ENCODE measurements around the gene RBMS3. TPM values are rescaled to one million over a fixed set of nuclear protein-coding genes. Genes with fewer than 3 reads are reported as not detected.

Gene RBMS3
- total RNA-seq, 1 experiment from 2014 or later: 7.4 TPM

DNA sequence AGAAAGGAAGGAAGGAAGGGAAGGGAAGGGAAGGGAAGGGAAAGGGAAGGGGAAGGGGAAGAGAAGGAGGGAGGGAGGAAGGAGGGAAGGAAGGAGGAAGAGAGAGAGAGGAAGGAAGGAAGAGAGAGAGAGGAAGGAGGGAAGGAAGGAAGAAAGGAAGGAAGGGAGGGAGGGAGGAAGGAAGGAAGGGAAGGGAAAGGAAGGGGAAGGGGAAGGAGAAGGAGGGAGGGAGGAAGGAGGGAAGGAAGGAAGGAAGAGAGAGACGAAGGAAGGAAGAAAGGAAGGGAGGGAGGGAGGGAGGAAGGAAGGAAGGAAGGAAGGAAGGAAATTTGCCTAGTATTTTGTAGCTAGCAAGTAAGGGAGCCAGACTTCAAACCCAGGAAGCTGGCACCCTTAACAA lies 583.9 kb downstream of the RBMS3 start:
- CTCF ChIA-PET: interaction anchor here (0.7 kb wide), 1 partner anchor 668 kb away, joined by 3 read pairs; no protein-coding TSS in a partner anchor

GRCh38 chr3:29868543-29869101 lies 587.8 kb downstream of the RBMS3 start:
- Mint-ChIP-seq H3K27me3 (ENCODE audit: insufficient read depth, unreplicated experiment) (no peaks in the 10 kb centered on the region), H3K4me3 (ENCODE audit: unreplicated experiment) (no peak overlapping the region), H3K36me3 (ENCODE audit: insufficient read depth, unreplicated experiment) (no peaks in the 10 kb centered on the region), H3K4me1 (ENCODE audit: low read depth, unreplicated experiment) (no peaks in the 10 kb centered on the region), H3K27ac (ENCODE audit: unreplicated experiment) (no peak overlapping the region), H3K9me3 (ENCODE audit: unreplicated experiment) (peaks cover 9% of the 10 kb centered on the region)
- Histone ChIP-seq H3K27me3 (replicated peaks; ENCODE audit: control insufficient read depth, insufficient read depth, low read length) (no peaks in the 10 kb centered on the region; the same call in 1 of the 2 replicates), H3K4me1 (no peaks in the 10 kb centered on the region), H3K9me3 (peaks cover 3% of the 10 kb centered on the region), H3K36me3 (ENCODE audit: control insufficient read depth, insufficient read depth, low read length) (no peaks in the 10 kb centered on the region), H3K4me3 (ENCODE audit: low read depth, low read length) (no peak overlapping the region)
- TF ChIP-seq, protein P1, sequence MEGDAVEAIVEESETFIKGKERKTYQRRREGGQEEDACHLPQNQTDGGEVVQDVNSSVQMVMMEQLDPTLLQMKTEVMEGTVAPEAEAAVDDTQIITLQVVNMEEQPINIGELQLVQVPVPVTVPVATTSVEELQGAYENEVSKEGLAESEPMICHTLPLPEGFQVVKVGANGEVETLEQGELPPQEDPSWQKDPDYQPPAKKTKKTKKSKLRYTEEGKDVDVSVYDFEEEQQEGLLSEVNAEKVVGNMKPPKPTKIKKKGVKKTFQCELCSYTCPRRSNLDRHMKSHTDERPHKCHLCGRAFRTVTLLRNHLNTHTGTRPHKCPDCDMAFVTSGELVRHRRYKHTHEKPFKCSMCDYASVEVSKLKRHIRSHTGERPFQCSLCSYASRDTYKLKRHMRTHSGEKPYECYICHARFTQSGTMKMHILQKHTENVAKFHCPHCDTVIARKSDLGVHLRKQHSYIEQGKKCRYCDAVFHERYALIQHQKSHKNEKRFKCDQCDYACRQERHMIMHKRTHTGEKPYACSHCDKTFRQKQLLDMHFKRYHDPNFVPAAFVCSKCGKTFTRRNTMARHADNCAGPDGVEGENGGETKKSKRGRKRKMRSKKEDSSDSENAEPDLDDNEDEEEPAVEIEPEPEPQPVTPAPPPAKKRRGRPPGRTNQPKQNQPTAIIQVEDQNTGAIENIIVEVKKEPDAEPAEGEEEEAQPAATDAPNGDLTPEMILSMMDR (IDR thresholded peaks at IDR 0.05; ENCODE audit: insufficient read depth in 1 of 2, low read depth in 1 of 2, low read length in 1 of 2, severe bottlenecking in 1 of 2, unreplicated experiment in 1 of 2): no peak
- BruUV-seq (replicated peaks): no TSS peak
- intact Hi-C loops (cut with micrococcal nuclease; ENCODE audit: unreplicated experiment): no loop called here
- ChIA-PET POLR2A (no interaction called here), CTCF (no interaction called here)
- no peak for DNase-seq

More for the DNA sequence above, 583.9 kb downstream of the RBMS3 start:
- DNase-seq: no peak
- H3K27ac Mint-ChIP-seq (ENCODE audit: unreplicated experiment): no peak overlapping the region
- BruUV-seq (replicated peaks): no TSS peak
- Histone ChIP-seq H3K27me3 (replicated peaks; ENCODE audit: control insufficient read depth, insufficient read depth, low read length) (no peaks in the 10 kb centered on the region; the same call in 1 of the 2 replicates), H3K36me3 (ENCODE audit: control insufficient read depth, insufficient read depth, low read length) (no peaks in the 10 kb centered on the region), H3K9me3 (no peaks in the 10 kb centered on the region), H3K4me1 (no peaks in the 10 kb centered on the region), H3K4me3 (ENCODE audit: low read depth, low read length) (no peak overlapping the region)
- no peaks in the 10 kb centered on the region for H3K9me3 Mint-ChIP-seq (ENCODE audit: unreplicated experiment)
- H3K27me3 Mint-ChIP-seq (ENCODE audit: insufficient read depth, unreplicated experiment): peaks cover 3% of the 10 kb centered on the region
- H3K4me3 Mint-ChIP-seq (ENCODE audit: unreplicated experiment): no peak overlapping the region
- H3K36me3 Mint-ChIP-seq (ENCODE audit: insufficient read depth, unreplicated experiment): no peaks in the 10 kb centered on the region
- intact Hi-C loops (cut with micrococcal nuclease; ENCODE audit: unreplicated experiment): no loop called here
- TF ChIP-seq, protein P1 (IDR thresholded peaks at IDR 0.05; ENCODE audit: insufficient read depth in 1 of 2, low read depth in 1 of 2, low read length in 1 of 2, severe bottlenecking in 1 of 2, unreplicated experiment in 1 of 2): no peak
- POLR2A ChIA-PET: no interaction called here
- H3K4me1 Mint-ChIP-seq (ENCODE audit: low read depth, unreplicated experiment): no peaks in the 10 kb centered on the region

DNA sequence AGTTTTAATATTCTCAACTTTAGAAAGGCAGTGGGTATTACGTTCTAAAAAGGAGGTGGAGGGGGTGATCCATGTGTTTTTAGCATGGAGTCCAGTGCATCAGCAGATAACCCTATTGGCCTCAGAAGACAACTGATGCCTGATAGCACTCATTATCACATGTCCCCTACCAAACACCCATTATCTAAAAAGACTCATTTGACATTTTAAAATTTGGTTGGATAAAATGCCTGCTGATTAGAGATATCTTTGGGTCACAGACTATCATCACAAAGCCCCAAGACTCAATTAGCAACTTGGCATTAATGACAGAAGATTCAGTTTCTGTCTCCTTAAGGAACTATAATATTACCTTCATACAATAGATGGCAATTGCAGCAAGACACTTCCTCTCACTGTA lies 589.3 kb downstream of the RBMS3 start:
- Mint-ChIP-seq H3K9me3 (ENCODE audit: unreplicated experiment) (peaks cover 9% of the 10 kb centered on the region), H3K27ac (ENCODE audit: unreplicated experiment) (no peak overlapping the region), H3K4me3 (ENCODE audit: unreplicated experiment) (no peak overlapping the region), H3K36me3 (ENCODE audit: insufficient read depth, unreplicated experiment) (no peaks in the 10 kb centered on the region), H3K4me1 (ENCODE audit: low read depth, unreplicated experiment) (no peaks in the 10 kb centered on the region), H3K27me3 (ENCODE audit: insufficient read depth, unreplicated experiment) (no peaks in the 10 kb centered on the region)
- Histone ChIP-seq H3K36me3 (ENCODE audit: control insufficient read depth, insufficient read depth, low read length) (no peaks in the 10 kb centered on the region), H3K4me3 (ENCODE audit: low read depth, low read length) (no peak overlapping the region), H3K4me1 (no peaks in the 10 kb centered on the region), H3K27me3 (replicated peaks; ENCODE audit: control insufficient read depth, insufficient read depth, low read length) (no peaks in the 10 kb centered on the region), H3K9me3 (peaks cover 3% of the 10 kb centered on the region)
- intact Hi-C loops (cut with micrococcal nuclease; ENCODE audit: unreplicated experiment): no loop called here
- CTCF ChIA-PET: no interaction called here
- no TSS peak for BruUV-seq (replicated peaks)
- TF ChIP-seq, protein P1 (IDR thresholded peaks at IDR 0.05; ENCODE audit: insufficient read depth in 1 of 2, low read depth in 1 of 2, low read length in 1 of 2, severe bottlenecking in 1 of 2, unreplicated experiment in 1 of 2): no peak
- POLR2A ChIA-PET: no interaction called here
- DNase-seq: no peak

All from Caco-2 (cell line).